HCT116 (cell line): ENCODE data around the gene DNM3. TPM values are rescaled to one million over a fixed set of nuclear protein-coding genes. Genes with fewer than 3 reads are reported as not detected.

Source experiments
- ATAC-seq: fragments of 200-7000 bp; cut with Tn5 transposase; 2 replicates; pipeline ENCODE4 v1.9.1; 2020; ENCODE audit warnings: mild to moderate bottlenecking, moderate library complexity
- BruUV-seq: library from RNA; stranded (reverse); fragments of 400-500 nt; replicated peaks from 2 replicates; lab custom pipeline; 2021; lab: Mats Ljungman, UMichigan
- CTCF ChIA-PET: fragments of 300-600 bp; sonication (Branson Sonifier 250); formaldehyde crosslinking; loops from one replicate; lab custom pipeline; 2021; ENCODE audit warnings: antibody characterized with exemption; lab: Charles Lee
- POLR2A ChIA-PET: fragments of 300-600, 350-600 bp; sonication (Branson Sonifier 250); formaldehyde crosslinking; loops from one replicate; lab custom pipeline; 2021; ENCODE audit warnings: antibody characterized with exemption; lab: Charles Lee
- RAD21 ChIA-PET, 2 experiments: fragments of 300-600 bp; sonication (Branson Sonifier 250); formaldehyde crosslinking; loops; one replicate each; lab custom pipeline; 2023; ENCODE audit warnings: low total read pairs in 2 of 2; ENCODE audit not compliant: uncharacterized antibody in 2 of 2, unreplicated experiment in 2 of 2, low non-redundant PET in 1 of 2; lab: Charles Lee
- DNase-seq: peaks from one replicate; pipeline ENCODE4 v3.0.0-alpha.2; 2010; ENCODE audit warnings: low read depth, low spot score
- H2AFZ ChIP-seq: fragments of 200-600 bp; shearing (Covaris generic), sonication (generic); 2 replicates; pipeline ENCODE4 v1.6.1; 2017; ENCODE audit warnings: low read depth, mixed run types, mixed read lengths, antibody characterized with exemption, low read length; ENCODE audit not compliant: poor library complexity, severe bottlenecking
- H3K27ac ChIP-seq: 2 replicates; pipeline ENCODE4 v1.5.1; 2012; ENCODE audit warnings: low read depth, low read length
- H3K27me3 ChIP-seq: fragments of 200-600 bp; sonication (generic); 2 replicates; pipeline ENCODE4 v1.6.1; 2016; ENCODE audit warnings: mixed run types, low read length, mixed read lengths; ENCODE audit not compliant: insufficient read depth
- H3K36me3 ChIP-seq, 2 experiments: fragments of 200-500 bp in 1 of 2; fragments of 200-600 bp in 1 of 2; sonication (Bioruptor generic) in 1 of 2; sonication (generic) in 1 of 2; 2 replicates each; pipeline versions ENCODE4 v1.5.1 to v1.6.1; 2014 to 2016; ENCODE audit warnings: low read length in 2 of 2, inconsistent platforms in 1 of 2, mixed read lengths in 1 of 2, mixed run types in 1 of 2; ENCODE audit not compliant: insufficient read depth in 2 of 2, control insufficient read depth in 1 of 2
- H3K4me1 ChIP-seq, 2 experiments: fragments of 200-600 bp in 1 of 2; sonication (generic) in 1 of 2; 2 replicates each; pipeline versions ENCODE4 v1.5.1 to v1.6.1; 2012 to 2017; ENCODE audit warnings: low read length in 2 of 2, inconsistent platforms in 1 of 2, mild to moderate bottlenecking in 1 of 2, mixed read lengths in 1 of 2, mixed run types in 1 of 2, moderate library complexity in 1 of 2; ENCODE audit not compliant: insufficient read depth in 2 of 2, control insufficient read depth in 1 of 2
- H3K4me2 ChIP-seq: fragments of 200-600 bp; sonication (generic); 2 replicates; pipeline ENCODE4 v1.6.1; 2017; ENCODE audit warnings: mixed run types, low read length, mixed read lengths
- H3K4me3 ChIP-seq, 2 experiments: fragments of 200-600 bp in 1 of 2; sonication (generic) in 1 of 2; replicated peaks in 1 of 2; 2 replicates each; pipeline ENCODE4 v1.5.1; 2011 to 2016; ENCODE audit warnings: low read length in 2 of 2, control low read depth in 1 of 2, low read depth in 1 of 2, mild to moderate bottlenecking in 1 of 2, mixed read lengths in 1 of 2, mixed run types in 1 of 2
- H3K79me2 ChIP-seq: fragments of 200-600 bp; sonication (generic); 2 replicates; pipeline ENCODE4 v1.6.1; 2017; ENCODE audit warnings: mild to moderate bottlenecking, mixed run types, low read length, moderate library complexity, mixed read lengths; ENCODE audit not compliant: insufficient read depth
- H3K9ac ChIP-seq: fragments of 200-600 bp; sonication (generic); 2 replicates; pipeline ENCODE4 v1.6.1; 2016; ENCODE audit warnings: low read length, mixed read lengths
- H3K9me2 ChIP-seq: fragments of 200-600 bp; sonication (generic), shearing (Covaris generic); 2 replicates; pipeline ENCODE4 v1.6.1; 2017; ENCODE audit warnings: mixed run types, mild to moderate bottlenecking, moderate library complexity; ENCODE audit not compliant: insufficient read depth
- H3K9me3 ChIP-seq, 2 experiments: fragments of 200-500 bp in 1 of 2; fragments of 200-600 bp in 1 of 2; sonication (Bioruptor generic) in 1 of 2; sonication (generic) in 1 of 2; 2 replicates each; pipeline ENCODE4 v1.6.1; 2014 to 2017; ENCODE audit warnings: low read length in 2 of 2, mixed read lengths in 2 of 2, inconsistent platforms in 1 of 2, low read depth in 1 of 2, mild to moderate bottlenecking in 1 of 2, mixed run types in 1 of 2, moderate library complexity in 1 of 2; ENCODE audit not compliant: control insufficient read depth in 1 of 2, insufficient read depth in 1 of 2
- H4K20me1 ChIP-seq: fragments of 200-600 bp; sonication (generic), shearing (Covaris generic); 2 replicates; pipeline ENCODE4 v1.6.1; 2017; ENCODE audit warnings: mixed run types, mild to moderate bottlenecking, moderate library complexity; ENCODE audit not compliant: insufficient read depth
- POLR2AphosphoS5 ChIP-seq: IDR thresholded peaks from 2 replicates; pipeline ENCODE4 v1.6.1; 2011; ENCODE audit warnings: mild to moderate bottlenecking, low read depth, low read length, moderate library complexity
- RAD21 ChIP-seq: IDR thresholded peaks from 2 replicates; pipeline ENCODE4 v1.6.1; 2012; ENCODE audit warnings: low read depth, mild to moderate bottlenecking
- SP1 ChIP-seq: IDR thresholded peaks from 2 replicates; pipeline ENCODE4 v1.6.1; 2012; ENCODE audit warnings: low read depth
- intact Hi-C: fragments of 100-400 bp; cut with micrococcal nuclease; formaldehyde crosslinking; loops from 2 replicates; pipeline ENCODE4 v1.10.0; 2022
- total RNA-seq: library from RNA; stranded (reverse); gene quantifications from one replicate; pipeline ENCODE4 v1.2.1, GENCODE V29; 2021; ENCODE audit not compliant: unreplicated experiment
- TF ChIP-seq, protein P1 (sequence below), 3 experiments: fragments of 200-600 bp in 1 of 3; sonication (generic) in 1 of 3; IDR thresholded peaks in 2 of 3; conservative IDR thresholded peaks in 1 of 3; 2 replicates each; pipeline ENCODE4 v1.5.1; 2012 to 2017; ENCODE audit warnings: low read depth in 2 of 3, low read length in 2 of 3, antibody characterized with exemption in 1 of 3, borderline replicate concordance in 1 of 3, control low read depth in 1 of 3, mild to moderate bottlenecking in 1 of 3, mixed read lengths in 1 of 3, mixed run types in 1 of 3, moderate library complexity in 1 of 3; ENCODE audit not compliant: insufficient read depth in 1 of 3

Gene DNM3
- total RNA-seq, 1 experiment from 2014 or later: 3.1 TPM

DNA sequence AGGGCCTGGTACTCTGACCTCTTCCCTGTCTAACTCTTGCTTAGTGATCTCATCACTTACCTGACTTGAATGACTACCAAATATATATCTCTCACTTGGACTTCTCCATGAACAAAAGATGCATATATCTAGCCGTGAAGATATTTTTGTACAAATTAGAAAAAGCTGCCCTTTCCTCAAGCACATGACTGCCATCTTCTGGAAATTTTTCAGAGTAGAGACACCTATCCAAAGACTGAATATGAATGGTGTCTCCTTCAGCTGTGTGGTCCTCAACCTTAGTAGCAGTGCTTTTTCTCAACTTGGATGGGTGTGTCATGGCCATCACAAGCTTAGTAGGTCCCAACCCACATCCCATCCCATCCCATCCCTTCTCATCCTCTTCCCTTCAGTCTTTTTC is 142.3 kb downstream of the DNM3 start:
- RAD21 ChIA-PET: interaction anchor here (0.7 to 1.9 kb wide), 4 partner anchors 142 to 339 kb away, joined by 3 to 16 read pairs (median 4); partner anchors contain the start of gene DNM3 (in 1 of the 2)
- intact Hi-C loops: no loop called here
- CTCF ChIA-PET: interaction anchor here (0.7 to 12.0 kb wide), 5 partner anchors 19 to 338 kb away, joined by 3 to 237 read pairs (median 10); no protein-coding TSS in a partner anchor
- peak; percentile 60 for ATAC-seq
- H3K79me2 ChIP-seq: no peaks in the 10 kb centered on the region
- H3K4me1 ChIP-seq: no peaks in the 10 kb centered on the region
- POLR2A ChIA-PET: no interaction called here
- no peak overlapping the region for H2AFZ ChIP-seq
- peak; percentile 4 for DNase-seq
- H3K4me3 ChIP-seq: no peak overlapping the region
- H3K27ac ChIP-seq: no peak overlapping the region
- no peaks in the 10 kb centered on the region for H4K20me1 ChIP-seq
- BruUV-seq: no TSS peak
- no peaks in the 10 kb centered on the region for H3K9me3 ChIP-seq
- no peaks in the 10 kb centered on the region for H3K9me2 ChIP-seq
- H3K9ac ChIP-seq: no peak overlapping the region
- no peaks in the 10 kb centered on the region for H3K27me3 ChIP-seq
- H3K4me2 ChIP-seq: no peak overlapping the region
- TF ChIP-seq POLR2AphosphoS5 (no peak), RAD21 (peak; percentile 76)
- TF ChIP-seq, protein P1, sequence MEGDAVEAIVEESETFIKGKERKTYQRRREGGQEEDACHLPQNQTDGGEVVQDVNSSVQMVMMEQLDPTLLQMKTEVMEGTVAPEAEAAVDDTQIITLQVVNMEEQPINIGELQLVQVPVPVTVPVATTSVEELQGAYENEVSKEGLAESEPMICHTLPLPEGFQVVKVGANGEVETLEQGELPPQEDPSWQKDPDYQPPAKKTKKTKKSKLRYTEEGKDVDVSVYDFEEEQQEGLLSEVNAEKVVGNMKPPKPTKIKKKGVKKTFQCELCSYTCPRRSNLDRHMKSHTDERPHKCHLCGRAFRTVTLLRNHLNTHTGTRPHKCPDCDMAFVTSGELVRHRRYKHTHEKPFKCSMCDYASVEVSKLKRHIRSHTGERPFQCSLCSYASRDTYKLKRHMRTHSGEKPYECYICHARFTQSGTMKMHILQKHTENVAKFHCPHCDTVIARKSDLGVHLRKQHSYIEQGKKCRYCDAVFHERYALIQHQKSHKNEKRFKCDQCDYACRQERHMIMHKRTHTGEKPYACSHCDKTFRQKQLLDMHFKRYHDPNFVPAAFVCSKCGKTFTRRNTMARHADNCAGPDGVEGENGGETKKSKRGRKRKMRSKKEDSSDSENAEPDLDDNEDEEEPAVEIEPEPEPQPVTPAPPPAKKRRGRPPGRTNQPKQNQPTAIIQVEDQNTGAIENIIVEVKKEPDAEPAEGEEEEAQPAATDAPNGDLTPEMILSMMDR (IDR thresholded peaks at IDR 0.05 in 2 of 3, conservative IDR thresholded peaks at IDR 0.05 in 1 of 3; ENCODE audit: borderline replicate concordance in 1 of 3, insufficient read depth in 1 of 3, low read depth in 2 of 3, low read length in 2 of 3): peak in 2 of 3 experiments; percentile 46 to 61; a peak in 4 of 6 replicates
- no peaks in the 10 kb centered on the region for H3K36me3 ChIP-seq

DNA sequence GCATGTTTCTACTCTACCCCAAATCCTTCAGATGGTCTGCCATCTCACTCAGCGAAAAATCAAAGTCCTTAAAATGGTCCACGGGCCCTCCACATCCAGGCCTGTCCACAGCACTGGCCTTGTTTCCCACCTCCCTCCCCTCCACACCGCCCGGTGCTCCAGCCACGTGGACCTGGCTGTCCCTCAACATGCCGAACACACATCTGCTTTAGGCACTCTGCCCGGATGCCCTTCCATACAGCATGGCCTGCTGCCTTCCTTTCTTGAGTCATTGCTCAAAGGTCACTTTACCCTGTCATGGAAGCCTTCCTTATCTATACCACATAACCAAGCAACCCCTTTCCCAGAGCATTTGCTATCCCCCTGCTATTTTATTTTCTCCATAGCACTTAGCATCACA is 143.0 kb downstream of the DNM3 start:
- Histone ChIP-seq H3K36me3 (no peaks in the 10 kb centered on the region), H3K9me2 (no peaks in the 10 kb centered on the region), H3K79me2 (no peaks in the 10 kb centered on the region), H3K4me1 (no peaks in the 10 kb centered on the region), H3K27me3 (no peaks in the 10 kb centered on the region), H4K20me1 (no peaks in the 10 kb centered on the region), H3K9ac (no peak overlapping the region), H3K9me3 (no peaks in the 10 kb centered on the region), H3K4me2 (no peak overlapping the region), H3K27ac (no peak overlapping the region), H2AFZ (no peak overlapping the region), H3K4me3 (no peak overlapping the region)
- BruUV-seq: no TSS peak
- ChIA-PET POLR2A (no interaction called here), CTCF (interaction anchor here (0.7 to 12.0 kb wide), 6 partner anchors 18 to 415 kb away, joined by 3 to 237 read pairs (median 10); no protein-coding TSS in a partner anchor), RAD21 (interaction anchor here (0.7 to 1.9 kb wide), 4 partner anchors 143 to 184 kb away, joined by 3 to 16 read pairs (median 8); partner anchors contain the start of gene DNM3 (in 1 of the 2))
- no peak for TF ChIP-seq SP1
- intact Hi-C loops: no loop called here
- DNase-seq (no peak), ATAC-seq (no peak)
